ENCODE measurements around the gene PFDN1. TPM values are rescaled to one million over a fixed set of nuclear protein-coding genes. Genes with fewer than 3 reads are reported as not detected.
A peak's percentile ranks its signal among the peaks of the same experiment; 100 is the strongest.

PFDN1 gene
- total and polyA plus RNA-seq, 9 of the 15 experiments (the other 6 are each of a cell fraction or from before 2014, with no cell fraction given) = 45.5 to 215 (median 78.0) TPM

- TF ChIP-seq ATF3 (IDR thresholded peaks at IDR 0.05) = peak; percentile 82
- TF ChIP-seq ATF3 (CRISPR knock-in tag; conservative IDR thresholded peaks at IDR 0.05) = no peak; the same call in 1 of the 2 replicates
- peak; percentile 80 for TF ChIP-seq ZNF592 (IDR thresholded peaks at IDR 0.05)
- TF ChIP-seq KAT2B (IDR thresholded peaks at IDR 0.05; ENCODE audit: low read depth, low read length) = no peak
- no peak for TF ChIP-seq MXD1 (CRISPR knock-in tag; IDR thresholded peaks at IDR 0.05; ENCODE audit: borderline replicate concordance, poor library complexity, severe bottlenecking)
- TF ChIP-seq ATF6 (CRISPR knock-in tag; IDR thresholded peaks at IDR 0.05) = no peak
- peak; percentile 66; the same call in 1 of the 2 replicates for TF ChIP-seq SMARCE1 (IDR thresholded peaks at IDR 0.05)
- no peak for TF ChIP-seq ZNF407 (IDR thresholded peaks at IDR 0.05; ENCODE audit: low read depth)
- TF ChIP-seq HIVEP1 (CRISPR knock-in tag; IDR thresholded peaks at IDR 0.05) = no peak
- peak; percentile 9; the same call in 1 of the 2 replicates for TF ChIP-seq ETV1 (tag; conservative IDR thresholded peaks at IDR 0.05; ENCODE audit: low read depth)
- 0 out of 2 replicates have a peak, but pooled peaks have one; percentile 8 for TF ChIP-seq CBFA2T3 (IDR thresholded peaks at IDR 0.05)
- no peak for TF ChIP-seq RNF2 (IDR thresholded peaks at IDR 0.05)
Observed at GRCh38 chr5:140221697-140222223, 81.1 kb downstream of the PFDN1 start (continued).

All from K562 (cell line).